Measurements from ENCODE around the gene NSL1.
"Not testable (repeated sequence)": the region's sequence is repeated elsewhere in the genome, so short reads cannot be mapped to it uniquely, and the experiment has no call there.

The NSL1 gene

GRCh38 chr1:212791676-212792395, at the start of gene NSL1, which contains the start of gene TATDN3:
NSL1 (minus strand) TSS chr1:212791777; CDS start chr1:212791763, 14 bp downstream.
TATDN3 (plus strand) TSS chr1:212791894; CDS start chr1:212791922, 28 bp downstream.
- DNase-seq (ENCODE audit: low spot score) = peak; percentile 89

DNA sequence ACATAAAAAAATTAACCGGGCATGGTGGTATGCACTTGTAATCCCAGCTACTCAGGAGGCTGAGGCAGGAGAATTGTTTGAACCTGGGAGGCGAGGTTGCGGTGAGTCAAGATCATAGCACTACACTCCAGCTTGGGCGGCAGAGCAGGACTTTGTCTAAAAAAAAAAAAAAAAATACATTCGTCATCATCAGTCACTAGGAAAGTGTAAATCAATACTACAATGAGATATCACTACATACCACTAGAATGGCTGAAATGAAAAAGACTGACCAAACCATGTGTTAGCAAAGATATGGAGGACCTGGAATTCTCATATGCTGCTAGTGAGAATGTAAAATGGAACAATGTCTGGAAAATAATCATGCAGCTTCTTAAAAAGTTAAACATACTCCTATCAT, 46.6 kb upstream of the NSL1 start:
- no peak for DNase-seq (ENCODE audit: low spot score)

GRCh38 chr1:212833211-212834207, 41.9 kb upstream of the NSL1 start:
- DNase-seq (ENCODE audit: low spot score) = not testable (repeated sequence)

DNA sequence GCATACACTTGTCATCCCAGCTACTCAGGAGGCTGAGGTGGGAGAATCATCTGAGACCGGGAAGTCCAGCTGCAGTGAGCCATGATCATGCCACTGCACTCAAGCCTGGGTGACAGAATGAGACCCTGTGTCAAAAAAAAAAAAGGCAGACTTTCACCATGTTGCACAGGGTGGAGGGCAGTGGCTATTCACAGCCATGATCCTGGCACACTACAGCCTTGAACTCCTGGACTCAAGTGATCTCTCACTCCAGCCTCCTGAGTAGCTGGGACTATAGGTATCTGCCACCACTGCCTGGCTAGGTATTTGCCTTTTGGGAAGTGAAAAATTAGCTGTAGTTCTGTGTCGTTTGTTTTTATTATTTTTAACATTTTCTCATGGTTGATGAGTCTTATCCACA, 36.8 kb upstream of the NSL1 start:
- no peak for DNase-seq (ENCODE audit: low spot score)

- DNase-seq (ENCODE audit: low spot score) = no peak
Observed at GRCh38 chr1:212827831-212828278, 36.3 kb upstream of the NSL1 start.

DNA sequence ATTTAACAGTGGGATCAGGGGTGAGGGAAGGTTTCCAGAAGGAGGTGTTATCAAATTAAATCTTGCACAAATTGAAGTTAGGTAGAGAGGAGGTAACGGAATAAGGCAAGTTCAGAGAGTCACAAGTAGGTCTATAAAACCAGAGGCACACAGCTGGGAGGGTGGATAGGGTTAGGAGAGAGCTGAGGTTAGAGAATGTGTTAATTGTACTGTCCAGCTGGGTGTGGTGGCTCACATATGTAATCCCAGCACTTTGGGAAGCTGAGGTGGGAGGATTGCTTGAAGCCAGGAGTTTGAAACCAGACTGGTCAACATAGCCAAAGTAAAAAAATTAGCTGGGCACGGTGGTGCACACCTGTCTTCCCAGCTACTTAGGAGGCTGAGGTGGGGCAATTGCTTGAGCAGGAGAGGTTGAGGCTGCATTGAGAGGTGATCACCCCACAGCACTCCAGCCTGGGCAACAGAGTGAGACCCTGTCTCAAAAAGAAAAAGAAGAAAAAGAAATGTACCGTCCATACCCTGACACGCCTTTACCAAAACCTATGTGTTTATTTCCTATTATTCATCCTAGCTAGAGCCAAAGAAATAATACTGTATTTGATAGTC, 35.7 kb upstream of the NSL1 start:
- no peak for DNase-seq (ENCODE audit: low spot score)

- DNase-seq (ENCODE audit: low spot score) = no peak
Observed at GRCh38 chr1:212825798-212826452, 34.3 kb upstream of the NSL1 start.

DNA sequence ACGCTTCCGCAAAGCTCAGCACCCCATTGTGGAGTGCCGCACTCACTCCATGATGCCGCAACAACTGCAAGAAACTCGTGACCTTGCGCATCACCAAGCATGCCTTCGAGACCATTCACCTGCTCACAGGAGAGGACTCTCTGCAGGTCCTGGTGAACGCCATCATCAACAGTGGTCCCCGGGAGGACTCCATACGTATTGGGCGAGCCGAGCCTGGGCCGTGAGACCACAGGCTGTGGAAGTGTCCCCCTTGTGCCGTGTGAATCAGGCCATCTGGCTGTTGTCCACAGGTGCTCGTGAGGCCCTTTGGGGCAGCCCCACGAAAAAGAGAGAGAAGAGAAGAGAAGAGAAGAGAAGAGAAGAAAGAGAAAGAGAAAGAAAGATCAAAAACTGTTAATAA, 32.6 kb upstream of the NSL1 start:
- DNase-seq (ENCODE audit: low spot score) = no peak

DNA sequence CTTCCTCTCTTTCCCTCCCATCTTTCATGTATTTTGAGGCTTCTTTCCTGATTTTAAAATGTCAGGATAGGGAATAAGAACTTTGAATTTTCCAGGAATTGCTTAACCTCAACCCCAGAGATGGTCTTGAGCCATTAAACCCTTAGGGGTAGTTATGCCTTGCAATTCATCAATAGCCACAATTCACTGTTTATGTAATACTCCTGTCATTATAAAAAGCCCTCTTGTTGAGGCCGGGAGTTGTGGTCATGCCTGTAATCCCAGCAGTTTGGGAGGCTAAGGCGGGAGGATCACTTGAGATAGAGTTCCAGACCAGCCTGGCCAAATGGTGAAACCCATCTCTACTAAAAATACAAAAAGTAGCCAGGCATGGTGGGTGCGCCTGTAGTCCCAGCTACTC, 31.4 kb upstream of the NSL1 start:
- no peak for DNase-seq (ENCODE audit: low spot score)

- no peak for DNase-seq (ENCODE audit: low spot score)
Observed at GRCh38 chr1:212820969-212821368, 29.4 kb upstream of the NSL1 start.

DNA sequence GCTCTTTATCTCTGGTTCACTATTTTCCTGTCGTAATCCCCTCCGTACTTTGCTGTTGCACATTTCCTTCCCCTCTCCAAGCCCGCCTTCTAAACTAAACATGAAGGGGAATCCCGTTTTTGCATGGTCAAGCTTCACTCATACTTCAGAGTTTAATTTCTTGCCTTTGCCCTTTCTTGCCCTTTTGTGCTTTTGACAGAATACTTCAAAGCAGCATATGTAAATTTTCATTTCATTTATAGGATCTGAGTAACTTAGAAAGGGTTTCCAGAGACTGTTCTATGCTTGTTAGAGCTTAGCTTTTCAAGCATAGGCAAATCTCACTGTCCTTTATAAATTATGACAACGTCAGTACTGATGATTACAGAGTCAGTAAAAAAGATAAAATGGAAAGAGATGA, 28.1 kb upstream of the NSL1 start:
- no peak for DNase-seq (ENCODE audit: low spot score)

DNA sequence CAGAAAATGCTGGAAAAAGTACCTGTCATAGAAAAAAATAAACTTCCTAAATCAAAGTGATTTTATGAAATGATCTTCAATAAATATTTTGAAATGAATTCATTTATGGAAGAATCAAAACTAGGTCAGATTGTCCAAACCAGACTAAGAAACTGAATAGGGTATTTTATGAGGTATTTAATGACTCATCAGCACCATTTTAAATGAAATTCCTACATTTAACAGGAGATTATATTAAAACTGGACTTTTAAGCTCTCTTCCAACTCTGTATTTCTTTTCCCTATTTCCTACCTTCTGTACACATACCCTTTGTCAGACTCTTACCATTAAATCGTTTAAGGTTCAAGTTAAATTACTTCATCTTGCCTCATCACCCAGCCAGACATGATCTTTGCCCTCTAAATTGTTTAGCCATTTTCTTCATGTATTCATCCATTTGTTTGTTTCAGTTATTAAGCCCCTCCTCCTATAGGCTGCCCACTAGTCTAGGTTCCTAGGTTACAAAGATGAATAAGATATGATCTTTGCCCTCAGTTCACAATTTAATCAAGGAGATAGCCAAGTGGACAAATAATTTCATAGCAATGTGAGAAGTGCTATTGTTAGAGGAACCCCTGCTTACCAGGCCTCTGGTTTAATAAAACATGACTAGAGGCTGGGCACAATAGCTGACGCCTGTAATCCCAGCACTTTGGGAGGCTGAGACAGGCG, 25.1 kb upstream of the NSL1 start:
- DNase-seq (ENCODE audit: low spot score) = no peak

GRCh38 chr1:212814537-212815334, 23.2 kb upstream of the NSL1 start:
- peak; percentile 14 for DNase-seq (ENCODE audit: low spot score)

DNA sequence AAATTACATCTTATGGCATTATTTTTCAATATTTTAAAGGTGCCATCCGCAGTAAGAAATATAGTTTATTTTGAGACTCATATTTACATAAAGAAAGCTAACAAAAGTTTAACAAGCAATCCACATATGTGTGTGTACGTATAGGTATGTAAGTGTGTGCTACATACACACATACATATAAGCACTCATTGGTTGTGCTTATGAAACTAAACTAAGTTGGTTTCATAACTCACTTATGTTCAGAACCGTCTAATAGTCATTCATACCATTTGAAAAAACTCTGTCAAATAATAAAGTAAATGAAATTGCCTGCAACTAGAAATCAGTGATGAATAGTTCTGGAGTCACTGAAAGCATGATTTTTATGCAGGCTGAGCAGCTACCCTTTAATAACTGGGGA, 14.2 kb upstream of the NSL1 start:
- DNase-seq (ENCODE audit: low spot score) = no peak

DNA sequence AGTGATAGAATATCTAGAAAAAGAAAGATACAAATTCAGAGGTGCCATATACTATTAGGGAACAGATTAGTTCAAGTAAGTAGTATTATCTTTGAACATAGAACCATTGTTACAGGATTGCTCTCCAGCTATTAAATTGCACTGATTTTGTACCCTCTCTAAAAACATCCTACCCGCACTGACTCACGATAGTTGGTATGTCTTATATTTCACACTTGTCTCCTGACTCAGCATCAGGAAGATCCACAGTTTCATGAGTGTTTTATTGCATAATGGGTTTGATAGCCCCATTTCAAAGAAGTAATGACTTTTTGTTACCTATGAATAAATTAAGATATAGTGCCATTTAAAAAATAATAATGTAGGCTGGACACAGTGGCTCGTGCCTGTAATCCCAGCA, 6.1 kb upstream of the NSL1 start:
- DNase-seq (ENCODE audit: low spot score) = no peak

- DNase-seq (ENCODE audit: low spot score) = no peak
Observed at GRCh38 chr1:212794561-212795014, 3.0 kb upstream of the NSL1 start.

DNA sequence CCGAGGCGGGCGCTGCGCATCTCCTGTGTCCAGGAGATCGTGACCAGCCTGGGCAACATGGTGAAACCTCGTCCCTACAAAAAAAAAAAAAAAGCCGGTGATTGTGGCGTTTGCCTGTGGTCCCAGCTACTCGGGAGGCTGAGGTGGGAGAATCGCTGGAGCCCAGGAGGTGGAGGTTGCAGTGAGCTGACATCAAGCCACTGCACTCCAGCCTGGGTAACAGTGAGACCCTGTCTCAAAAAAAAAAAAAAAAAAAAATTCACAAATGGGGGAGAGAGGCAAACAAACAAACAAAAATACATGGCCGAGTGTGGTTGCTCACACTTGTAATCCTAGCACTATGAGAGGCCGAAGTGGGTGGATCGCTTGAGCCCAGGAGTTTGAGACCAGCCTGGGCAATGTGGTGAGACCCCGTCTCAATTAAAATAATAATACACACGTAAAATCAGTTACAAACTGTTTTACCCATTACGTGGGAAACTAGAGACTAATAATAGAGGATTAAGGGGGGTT, 875 bp upstream of the NSL1 start:
- DNase-seq (ENCODE audit: low spot score) = no peak

- DNase-seq (ENCODE audit: low spot score) = peak; percentile 88
Observed at GRCh38 chr1:212791261-212791675, 309 bp downstream of the NSL1 start.

GRCh38 chr1:212785871-212786270, 5.7 kb downstream of the NSL1 start:
- no peak for DNase-seq (ENCODE audit: low spot score)

GRCh38 chr1:212783976-212784375, 7.6 kb downstream of the NSL1 start:
- DNase-seq (ENCODE audit: low spot score) = no peak

Data from GM03348 (cell line).